ENCODE measurements around the gene PSME1.

GRCh38 chr14:24146453-24146977 is 10.5 kb downstream of the PSME1 start, which contains the start of gene PSME2:
- no peak for TF ChIP-seq CTCF (IDR thresholded peaks at IDR 0.05; ENCODE audit: poor library complexity, severe bottlenecking)
- no peak for TF ChIP-seq POLR2AphosphoS5 (IDR thresholded peaks at IDR 0.05)
- TF ChIP-seq EP300 (conservative IDR thresholded peaks at IDR 0.05; ENCODE audit: poor library complexity, severe bottlenecking) = no peak
- TF ChIP-seq EZH2 (IDR thresholded peaks at IDR 0.05; ENCODE audit: borderline replicate concordance, insufficient read depth, low read length, poor library complexity, severe bottlenecking) = no peak
- TF ChIP-seq TAF1 (IDR thresholded peaks at IDR 0.05; ENCODE audit: low read depth) = peak; percentile 32
- TF ChIP-seq MXI1 (conservative IDR thresholded peaks at IDR 0.05; ENCODE audit: poor library complexity, severe bottlenecking) = peak; percentile 47
- no peak for TF ChIP-seq REST (IDR thresholded peaks at IDR 0.05; ENCODE audit: borderline replicate concordance)

Measured in neural cell (in vitro differentiated cells).